HG03095 (cell line): ENCODE data around the gene OR1K1.
"Not testable (repeated sequence)": the region's sequence is repeated elsewhere in the genome, so short reads cannot be mapped to it uniquely, and the experiment has no call there.

Source experiments
- ATAC-seq: cut with Tn5 transposase; IDR thresholded peaks from one replicate; pipeline ENCODE4 v1.9.1; 2021; ENCODE audit warnings: moderate library complexity; ENCODE audit not compliant: unreplicated experiment

OR1K1 gene

DNA sequence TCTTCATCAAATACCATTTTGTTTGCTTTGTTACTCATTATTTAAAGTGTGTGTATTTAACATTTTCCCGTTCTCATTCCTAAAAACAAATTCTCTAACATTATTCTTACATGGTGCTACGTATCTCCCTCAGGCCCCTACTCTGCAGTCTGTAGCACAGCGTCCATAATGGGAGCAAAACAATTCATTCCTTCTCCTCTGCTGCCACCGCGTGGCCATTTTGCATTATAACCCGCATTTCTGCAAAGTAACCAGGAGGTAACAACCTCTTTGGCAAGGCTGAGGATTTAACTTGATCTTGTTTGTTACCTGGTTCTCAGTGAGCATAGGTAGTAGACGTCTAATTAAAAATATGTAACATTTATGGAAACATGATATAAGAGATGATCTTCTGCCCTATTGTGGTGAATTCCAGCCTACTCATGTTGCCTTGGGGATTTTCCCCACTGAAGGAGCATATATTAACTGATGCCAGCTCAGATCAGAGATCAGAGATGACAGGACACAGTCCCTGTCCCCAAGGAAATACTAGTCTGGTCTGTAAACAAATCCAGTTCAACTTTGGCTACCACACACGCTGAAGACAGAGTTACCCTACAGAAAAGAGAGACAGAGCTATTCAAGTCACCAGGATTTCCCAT, 10.5 kb downstream of the OR1K1 start:
- no peak for ATAC-seq

DNA sequence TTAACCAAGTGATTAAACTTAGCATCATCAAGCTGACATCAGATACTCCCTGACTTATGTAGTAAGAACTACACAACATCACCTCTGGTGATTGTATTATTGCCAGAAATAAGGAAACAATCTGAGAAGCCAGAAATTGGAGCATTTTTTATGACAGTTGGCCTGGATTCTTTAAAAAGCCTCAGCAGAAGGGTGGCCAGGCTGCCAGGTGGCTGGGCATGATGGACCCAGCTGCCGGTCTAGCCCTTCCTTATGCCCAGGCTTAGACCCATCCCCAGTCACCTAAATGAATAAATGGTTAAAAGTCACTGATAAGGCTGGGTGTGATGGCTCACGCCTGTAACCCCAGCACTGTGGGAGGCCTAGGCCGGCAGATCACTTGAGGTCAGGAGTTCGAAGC, 12.8 kb downstream of the OR1K1 start:
- ATAC-seq, result no peak

DNA sequence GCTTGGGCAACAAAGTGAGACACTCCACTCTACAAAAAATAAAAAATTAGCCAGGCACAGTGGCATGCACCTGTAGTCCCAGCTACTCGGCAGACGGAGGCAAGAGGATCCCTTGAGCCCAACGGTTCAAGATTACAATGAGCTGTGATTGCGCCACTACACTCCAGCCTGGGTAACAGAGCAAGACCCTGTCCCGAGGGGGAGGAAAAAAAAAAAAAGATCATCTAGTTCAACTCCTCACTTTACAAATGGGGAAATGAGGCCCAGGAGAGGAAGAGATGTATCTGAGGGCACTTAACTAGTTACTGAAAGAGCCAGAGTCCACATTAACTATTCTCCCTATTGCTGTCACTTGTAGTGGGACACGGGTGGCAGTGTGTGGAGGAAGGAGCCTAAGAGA, 14.6 kb downstream of the OR1K1 start:
- no peak for ATAC-seq

DNA sequence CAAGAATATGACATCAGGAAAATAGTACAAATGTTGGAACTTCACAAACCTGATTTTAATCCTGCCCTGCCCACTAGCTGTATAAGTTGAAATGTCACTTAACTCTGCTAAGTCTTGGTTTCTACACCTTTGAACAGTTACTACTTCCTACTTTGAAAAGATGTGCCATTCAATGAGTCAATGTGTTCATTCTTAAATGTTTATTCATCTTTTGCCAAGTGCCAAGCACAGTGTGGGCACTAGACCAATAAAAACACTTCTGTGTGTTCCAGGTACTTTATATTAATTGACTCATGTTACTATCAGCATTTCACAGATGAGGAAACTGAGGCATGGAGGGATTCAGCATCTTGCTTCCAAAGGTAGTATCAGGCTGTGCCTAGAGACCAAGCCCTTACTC, 15.6 kb downstream of the OR1K1 start:
- ATAC-seq, result no peak

DNA sequence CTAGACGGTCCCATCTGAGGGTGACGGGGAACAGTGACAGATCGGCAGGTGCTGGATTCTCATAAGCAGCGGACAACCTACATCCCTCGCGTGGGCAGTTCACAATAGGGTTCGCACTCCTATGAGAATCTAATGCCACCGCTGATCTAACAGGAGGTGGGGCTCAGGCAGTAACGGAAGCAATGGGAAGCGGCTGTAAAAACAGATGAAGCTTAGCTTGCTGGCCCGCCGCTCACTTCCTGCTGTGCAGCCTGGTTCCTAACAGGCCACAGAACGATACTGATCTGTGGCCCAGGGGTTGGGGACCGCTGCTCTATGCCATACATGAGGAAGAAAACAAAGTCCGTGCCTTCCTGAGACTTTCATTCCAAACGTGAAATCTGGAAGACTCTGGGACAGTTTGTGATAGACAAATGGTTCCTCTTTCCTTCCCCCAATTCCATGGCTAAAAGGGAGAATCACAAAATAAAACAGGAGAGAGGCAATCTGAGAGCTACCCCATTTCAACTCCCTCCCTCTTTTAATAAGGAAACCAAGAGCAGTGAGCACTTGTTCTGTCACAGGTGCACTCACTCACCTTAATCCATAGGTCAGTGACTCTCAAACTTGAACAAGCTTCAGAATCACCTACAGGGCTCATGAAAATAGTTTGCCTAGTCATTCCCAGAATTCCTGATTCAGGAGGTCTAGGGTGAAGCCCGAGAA, 16.4 kb downstream of the OR1K1 start:
- ATAC-seq, result no peak

DNA sequence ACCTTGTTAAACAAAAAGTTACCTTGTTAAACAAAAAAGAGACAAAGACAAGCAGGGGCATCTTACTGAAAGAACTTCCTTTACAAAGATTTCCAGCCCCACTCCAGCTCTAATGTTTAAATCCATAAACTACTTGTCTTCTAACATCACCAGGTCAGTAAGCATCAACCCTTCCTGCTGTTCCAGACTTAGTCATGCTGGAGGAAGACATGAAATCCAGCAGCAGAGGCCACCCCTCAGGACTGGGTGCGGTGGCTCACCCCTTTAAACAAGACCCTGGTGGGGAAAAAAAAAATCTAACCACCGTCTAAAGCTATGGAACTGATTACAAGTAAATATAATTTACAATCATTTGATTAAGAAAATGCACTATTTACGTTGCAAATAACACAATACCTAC, 19.4 kb downstream of the OR1K1 start:
- ATAC-seq, result no peak

DNA sequence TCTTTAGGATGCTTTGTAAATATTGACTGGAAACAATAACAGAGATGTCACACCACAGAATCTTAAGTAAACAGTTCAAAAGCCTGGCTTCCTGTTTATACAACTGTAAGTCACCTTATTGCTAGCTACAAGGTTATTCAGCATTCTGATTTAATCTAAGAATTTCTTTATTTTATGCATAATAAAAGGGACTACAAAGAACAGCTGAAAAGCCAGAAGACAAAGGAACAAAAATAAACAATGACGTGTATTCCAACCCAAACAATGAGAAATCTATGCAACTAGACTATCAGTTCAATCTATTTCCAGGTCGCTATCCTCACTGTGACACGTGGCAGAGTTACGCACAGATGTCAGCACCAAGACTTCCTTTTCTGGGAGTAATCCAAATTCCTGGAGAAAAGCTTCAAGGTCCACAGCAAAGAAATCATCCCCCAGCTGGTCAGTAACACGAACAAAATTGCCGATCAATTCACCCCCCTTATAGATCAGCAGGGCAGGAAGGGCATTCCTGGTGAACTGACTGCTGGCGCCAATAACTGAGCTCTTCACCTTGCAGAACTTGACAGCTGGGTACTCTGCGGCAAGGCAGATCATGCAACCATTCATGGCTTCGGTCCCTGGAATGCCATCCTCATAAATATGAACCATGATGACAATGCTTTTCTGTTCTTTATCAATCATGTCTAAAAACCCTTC, 20.0 kb downstream of the OR1K1 start:
- ATAC-seq, result no peak

DNA sequence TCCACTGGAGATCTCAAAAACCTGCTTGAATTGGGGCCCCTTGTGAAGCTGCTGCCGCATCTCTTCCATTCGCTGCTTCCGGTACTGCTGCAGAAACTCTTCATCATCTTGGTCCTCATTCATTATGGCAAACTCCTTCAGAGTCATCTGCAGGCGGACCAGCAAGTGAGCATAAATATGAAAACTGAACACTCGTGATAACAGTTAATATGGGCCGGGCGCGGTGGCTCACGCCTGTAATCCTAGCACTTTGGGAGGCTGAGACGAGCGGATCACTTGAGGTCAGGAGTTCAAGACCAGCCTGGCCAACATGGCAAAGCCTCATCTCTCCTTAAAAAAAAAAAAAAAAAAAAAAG, 20.5 kb downstream of the OR1K1 start:
- ATAC-seq, result no peak

DNA sequence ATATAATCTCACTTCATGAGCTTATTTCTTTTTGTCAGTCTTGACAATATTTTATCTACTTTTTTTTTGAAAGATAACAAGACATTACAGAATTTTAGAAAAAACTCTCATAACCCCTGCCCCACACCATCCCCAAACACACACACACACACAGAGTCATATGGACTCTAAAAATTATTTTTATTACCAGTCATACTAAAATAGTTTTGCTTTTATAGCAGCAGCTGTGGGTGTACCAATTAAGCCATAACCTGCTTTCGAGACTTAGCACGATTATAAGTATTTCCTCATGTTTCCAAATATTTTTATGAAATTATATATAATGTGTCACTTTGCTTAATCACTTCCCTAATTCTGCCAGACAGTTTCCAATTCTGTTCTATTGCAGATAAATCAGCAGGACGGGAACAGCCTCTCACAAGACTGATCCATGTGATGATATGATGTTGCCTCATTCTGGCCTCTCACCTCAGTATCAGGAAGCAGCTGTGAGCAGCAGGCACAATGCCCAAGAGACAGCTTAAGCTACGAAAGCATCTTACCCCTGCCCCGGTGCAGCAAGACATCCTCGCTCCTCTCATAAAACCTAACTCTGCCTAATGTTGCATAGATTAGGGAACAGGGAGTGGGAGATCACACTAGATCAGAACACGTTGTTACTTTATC, 21.5 kb downstream of the OR1K1 start:
- no peak for ATAC-seq

DNA sequence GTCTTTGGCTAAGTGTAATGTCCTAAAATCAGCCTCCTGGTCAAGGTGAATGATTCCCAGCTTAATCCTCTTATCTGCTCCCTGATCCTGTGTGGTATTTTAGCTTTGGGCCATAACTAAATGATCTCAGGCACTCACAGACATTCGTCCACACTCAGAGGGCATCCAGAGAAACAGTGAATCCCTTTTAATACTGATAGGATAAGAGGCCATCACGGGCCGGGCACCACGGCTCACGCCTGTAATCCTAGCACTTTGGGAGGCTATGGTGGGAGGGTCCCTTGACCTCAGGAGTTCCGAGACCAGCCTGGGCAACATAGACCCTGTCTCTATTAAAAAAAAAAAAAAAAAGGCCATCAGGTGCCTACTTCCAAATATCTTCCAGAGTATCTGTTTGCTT, 22.1 kb downstream of the OR1K1 start:
- no peak for ATAC-seq

DNA sequence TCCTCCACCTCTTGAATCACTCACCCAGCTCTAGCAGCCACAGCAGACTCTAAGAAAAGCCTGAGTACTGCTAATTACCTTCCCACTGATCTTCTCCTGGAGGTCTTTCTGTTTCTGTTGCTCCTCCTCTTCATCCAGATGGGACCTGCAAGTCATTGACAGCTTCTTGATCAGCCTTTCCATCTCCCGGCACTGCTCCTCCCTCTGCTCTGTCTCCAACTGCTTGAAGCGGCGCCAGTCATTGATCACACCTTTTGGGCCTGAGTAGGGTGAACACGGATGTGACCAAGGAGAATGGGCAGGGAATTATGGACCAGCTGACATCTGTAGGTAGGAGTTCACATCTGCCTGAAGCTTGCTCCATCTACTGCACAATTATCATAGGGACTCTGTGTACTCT, 23.0 kb downstream of the OR1K1 start:
- no peak for ATAC-seq

DNA sequence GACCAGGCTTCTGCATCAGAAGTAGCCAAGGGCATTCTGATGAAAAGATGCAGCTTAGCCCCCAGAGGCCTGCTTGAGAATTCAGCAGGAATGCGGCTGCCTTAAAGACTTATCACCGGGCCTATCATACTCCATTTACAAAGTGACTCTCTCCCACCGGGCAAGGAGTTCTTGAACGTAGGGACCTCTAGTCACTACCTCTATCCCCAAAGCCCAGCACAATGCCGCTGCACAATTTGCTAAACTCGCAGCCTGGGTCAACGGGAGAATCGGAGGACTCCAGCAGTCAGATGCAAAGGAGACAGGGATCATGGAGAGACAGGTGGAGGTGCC, 27.8 kb downstream of the OR1K1 start:
- ATAC-seq, result peak; percentile 8

DNA sequence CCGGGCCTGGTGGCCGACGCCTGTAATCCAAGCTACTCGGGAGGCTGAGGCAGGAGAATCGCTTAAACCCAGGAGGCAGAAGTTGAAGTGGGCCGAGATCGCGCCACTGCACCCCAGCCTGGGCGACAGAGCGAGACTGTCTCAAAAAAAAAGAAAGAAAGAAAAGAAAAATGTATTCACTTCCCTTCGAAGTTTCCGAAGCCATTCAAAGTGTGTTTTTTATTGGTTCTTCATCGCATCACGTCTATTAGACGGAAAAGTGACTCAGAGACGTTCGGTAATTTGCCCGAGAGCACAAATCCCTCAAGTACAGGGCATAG, 29.0 kb downstream of the OR1K1 start:
- not testable (repeated sequence) for ATAC-seq

DNA sequence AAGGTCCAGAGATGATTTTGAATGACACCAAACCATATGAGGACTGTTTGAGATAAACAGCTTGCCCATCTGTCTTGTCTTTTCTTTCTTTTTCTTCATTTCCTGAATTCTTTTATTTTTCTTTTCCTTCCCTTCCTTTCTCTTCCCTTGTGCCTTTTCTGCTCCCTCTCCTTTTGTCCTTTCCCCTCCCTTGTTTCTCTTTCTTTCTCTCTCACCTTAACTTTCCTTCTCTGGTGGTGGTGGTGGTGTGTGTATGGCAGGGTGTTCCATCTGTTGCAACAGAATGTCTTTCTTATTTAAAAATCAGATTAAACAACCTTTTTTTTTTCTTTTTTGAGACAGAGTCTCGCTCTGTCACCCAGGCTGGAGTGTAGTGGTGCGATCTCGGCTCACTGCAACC, 32.3 kb downstream of the OR1K1 start:
- ATAC-seq, result no peak

DNA sequence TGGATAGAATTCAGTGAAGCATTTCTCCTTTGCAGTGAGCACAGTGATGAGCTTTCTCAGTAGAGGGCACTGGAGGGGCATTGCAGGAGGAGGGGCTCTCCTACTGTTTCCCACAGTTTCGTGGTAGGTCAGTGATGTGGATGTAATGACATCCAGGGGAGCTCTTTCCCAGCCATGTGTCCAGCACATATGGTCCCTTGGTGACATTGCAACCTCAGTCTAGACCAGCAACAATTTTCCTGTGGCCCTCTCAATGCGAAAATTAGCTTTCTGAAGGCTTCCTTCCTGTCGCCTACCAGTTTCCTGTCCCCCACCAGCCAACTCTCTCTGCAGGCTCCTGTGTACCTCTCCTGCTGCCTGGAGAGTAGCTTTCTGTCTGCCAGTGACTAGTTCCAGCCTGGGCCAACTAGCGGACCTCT, 35.4 kb downstream of the OR1K1 start:
- no peak for ATAC-seq

DNA sequence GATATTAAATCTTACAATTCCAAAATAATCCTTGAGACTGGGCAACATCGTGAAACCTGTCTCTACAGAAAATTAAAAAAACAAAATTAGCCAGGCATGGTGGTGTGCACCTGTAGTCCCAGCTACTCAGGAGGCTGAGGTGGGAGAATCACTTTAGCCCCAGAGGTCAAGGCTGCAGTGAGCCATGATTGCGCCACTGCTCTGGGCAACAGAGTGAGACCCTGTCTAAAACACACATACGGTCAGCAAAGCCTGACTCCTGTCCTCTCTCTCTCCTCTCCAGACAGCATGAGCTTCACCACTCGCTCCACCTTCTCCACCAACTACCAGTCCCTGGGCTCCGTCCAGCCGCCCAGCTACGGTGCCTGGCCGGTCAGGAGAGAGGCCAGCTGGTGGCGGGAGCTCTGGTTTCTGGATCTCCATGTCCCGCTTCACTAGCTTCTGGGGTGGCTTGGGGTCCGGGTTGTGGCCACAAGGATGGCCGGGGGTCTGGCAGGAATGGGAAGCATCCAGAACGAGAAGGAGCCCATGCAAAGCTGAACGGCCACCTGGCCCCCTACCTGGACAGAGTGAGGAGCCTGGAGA, 37.4 kb downstream of the OR1K1 start:
- no peak for ATAC-seq

DNA sequence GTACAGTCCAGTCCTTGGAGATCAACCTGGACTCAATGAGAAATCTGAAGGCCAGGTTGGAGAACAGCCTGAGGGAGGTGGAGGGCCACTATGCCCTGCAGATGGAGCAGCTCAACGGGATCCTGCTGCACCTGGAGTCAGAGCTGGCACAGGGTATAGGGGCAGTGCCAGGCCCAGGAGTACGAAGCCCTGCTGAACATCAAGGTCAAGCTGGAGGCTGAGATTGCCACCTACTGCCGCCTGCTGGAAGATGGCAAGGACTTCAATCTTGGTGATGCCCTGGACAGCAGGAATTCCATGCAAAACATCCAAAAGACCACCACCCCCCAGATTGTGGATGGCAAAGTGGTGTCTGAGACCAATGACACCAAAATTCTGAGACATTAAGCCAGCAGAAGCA, 38.5 kb downstream of the OR1K1 start:
- ATAC-seq, result not testable (repeated sequence)

DNA sequence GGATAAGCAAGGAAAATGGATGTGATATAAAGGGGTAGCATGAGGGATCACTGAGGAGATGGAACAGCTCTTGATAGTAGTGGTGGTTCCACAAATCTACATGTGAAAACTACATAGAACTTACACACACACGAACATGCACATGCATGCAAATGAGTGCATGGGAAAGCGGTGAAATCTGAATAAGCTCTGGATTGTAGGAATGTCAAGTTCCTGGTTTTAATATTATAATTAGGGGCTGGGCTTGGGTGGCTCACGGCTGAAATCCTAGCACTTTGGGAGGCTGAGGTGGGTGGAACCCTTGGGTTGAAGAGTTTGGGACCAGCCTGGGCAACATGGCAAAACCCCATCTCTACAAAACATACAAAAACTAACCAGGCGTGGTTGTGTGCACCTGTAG, 41.6 kb downstream of the OR1K1 start:
- no peak for ATAC-seq

DNA sequence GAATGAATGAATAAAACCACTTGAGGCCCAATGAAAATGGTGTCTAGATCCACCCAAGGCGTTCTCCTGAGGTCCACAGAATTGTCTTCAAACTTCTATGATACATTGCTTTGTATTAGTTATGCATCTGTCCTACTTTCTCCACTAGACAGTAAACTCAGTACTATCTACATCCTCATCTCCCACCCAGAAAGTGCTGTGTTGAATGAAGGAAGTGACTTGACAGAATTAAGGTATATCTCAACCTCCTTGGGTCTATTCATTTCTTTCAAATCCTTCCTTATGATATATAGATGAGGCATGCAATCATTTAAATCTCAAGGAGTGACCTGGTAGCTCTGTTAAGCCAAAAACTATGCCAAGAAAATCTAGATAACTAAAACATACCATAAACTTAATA, 44.2 kb downstream of the OR1K1 start:
- no peak for ATAC-seq

DNA sequence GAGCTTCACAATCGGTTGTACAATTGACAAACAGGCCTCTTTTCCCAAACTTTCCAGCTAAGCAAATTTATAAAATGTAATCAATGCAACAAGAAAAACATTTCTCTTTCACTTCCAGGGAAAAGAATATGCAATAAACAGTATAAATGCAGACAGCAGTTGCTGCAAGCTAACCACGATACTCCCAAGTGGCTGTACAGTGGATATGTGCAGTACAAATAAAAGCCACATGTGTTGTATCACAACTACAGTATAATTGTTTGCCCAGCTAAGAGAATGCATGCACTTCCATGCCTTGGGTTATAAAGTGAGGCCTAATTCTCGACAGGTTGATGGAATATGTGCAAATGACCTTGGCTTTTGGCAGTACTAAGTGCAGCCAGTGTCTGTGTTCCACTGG, 45.2 kb downstream of the OR1K1 start:
- no peak for ATAC-seq

DNA sequence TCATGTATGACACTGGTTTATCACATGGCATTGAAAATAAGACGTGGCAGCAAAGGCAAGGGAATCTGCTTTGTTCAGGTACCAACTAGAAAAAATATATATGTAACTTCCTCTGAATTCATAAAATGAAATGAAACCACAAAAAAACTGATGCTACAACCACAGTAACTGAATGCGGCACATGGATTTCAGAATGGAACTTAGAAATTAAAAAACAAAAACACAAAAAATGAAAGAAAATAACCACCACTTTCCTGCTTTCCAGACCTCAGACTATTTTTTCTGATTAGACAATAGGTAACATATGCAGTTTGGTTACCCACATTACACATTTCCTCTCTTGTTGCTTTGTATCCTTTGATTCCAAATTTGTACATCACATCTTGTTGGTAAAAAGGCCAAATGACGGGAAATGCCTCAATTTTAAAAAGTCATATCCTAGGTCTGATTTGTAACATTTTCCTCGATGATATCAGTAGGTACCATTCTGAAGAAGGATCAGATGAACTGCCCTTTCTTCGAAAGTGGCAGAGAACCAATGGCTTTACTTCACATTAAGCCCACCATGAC, 46.5 kb downstream of the OR1K1 start:
- no peak for ATAC-seq
